GM12874 (cell line): Measurements from ENCODE around the gene RTF2.

Experiments used
- CTCF ChIP-seq: IDR thresholded peaks from 2 replicates; pipeline ENCODE4 v1.5.1; 2011; ENCODE audit warnings: low read depth, mild to moderate bottlenecking, control low read depth, low read length, moderate library complexity; ENCODE audit not compliant: insufficient read depth

The RTF2 gene

GRCh38 chr20:56461576-56461975, 6.9 kb upstream of the RTF2 start:
- no peak for TF ChIP-seq CTCF

DNA sequence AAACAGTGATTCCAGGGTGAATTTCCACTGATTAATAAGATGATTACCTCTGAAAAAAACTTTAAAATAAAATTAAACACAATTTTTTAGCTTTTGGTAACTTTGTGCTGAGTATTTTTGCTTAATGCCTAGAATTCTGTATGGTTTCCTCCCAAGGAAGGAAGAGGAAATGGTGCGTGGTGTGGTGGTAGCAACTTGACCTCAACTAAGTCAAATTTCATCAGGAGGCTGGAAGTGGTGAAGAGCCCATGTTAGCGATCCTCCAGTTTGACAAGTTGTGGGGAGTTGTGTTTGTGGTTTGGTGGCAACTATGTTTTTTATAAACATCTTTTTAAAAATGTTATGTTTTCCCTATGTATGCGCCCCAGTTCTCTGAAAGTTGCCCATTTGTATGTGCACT, 5.0 kb upstream of the RTF2 start:
- no peak for TF ChIP-seq CTCF

DNA sequence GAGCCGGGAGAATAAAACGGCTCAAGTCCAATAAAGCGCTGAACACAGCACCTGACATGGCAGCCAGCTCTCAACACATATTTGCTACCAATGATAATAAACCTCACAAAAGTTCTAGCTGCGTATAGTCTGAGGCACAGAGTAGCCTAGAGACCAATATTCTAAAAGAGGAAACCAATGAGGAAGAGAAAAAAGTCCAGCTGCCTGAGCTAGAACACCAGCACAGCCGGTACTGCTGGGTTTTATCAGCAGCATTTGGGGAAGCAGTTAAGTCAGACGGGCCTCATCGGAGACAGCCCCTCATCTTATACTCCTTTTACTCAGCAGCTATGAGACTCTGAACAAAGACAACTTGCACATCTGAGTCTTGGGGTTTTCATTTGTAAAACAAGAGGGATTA, 2.4 kb upstream of the RTF2 start:
- TF ChIP-seq CTCF: no peak

GRCh38 chr20:56467968-56468315, 485 bp upstream of the RTF2 start:
- no peak for TF ChIP-seq CTCF

GRCh38 chr20:56469077-56469449, 636 bp downstream of the RTF2 start:
- TF ChIP-seq CTCF: no peak

- TF ChIP-seq CTCF: no peak
Measured at GRCh38 chr20:56483970-56484369, 15.5 kb downstream of the RTF2 start.

- TF ChIP-seq CTCF: no peak
Measured at GRCh38 chr20:56487216-56487615, 18.8 kb downstream of the RTF2 start.

DNA sequence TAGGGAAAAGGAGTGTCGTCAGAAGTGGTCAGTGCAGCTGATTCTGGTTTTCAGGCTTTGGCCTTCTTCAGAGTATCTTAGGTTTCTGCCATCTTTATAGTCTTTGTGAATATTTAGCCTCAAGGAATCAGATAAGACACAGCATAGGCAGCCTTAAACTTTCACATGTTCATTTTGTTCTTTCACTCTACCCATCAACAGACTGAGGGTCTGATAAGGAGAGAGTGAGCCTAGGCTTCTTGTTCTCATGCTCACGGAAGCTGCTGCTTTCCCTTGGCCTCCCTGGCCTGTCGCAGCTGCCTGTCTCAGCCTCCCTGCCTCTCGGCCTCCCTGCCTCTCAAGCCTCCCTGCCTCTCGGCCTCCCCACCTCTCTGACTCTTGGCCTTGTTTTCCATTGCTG, 20.1 kb downstream of the RTF2 start:
- no peak for TF ChIP-seq CTCF
